Left renal pelvis (tissue), 4 donors: Measurements from ENCODE around the gene ATP8A1. TPM values are rescaled to one million over a fixed set of nuclear protein-coding genes. Genes with fewer than 3 reads are reported as not detected.
A peak's percentile ranks its signal among the peaks of the same experiment; 100 is the strongest.
"Not testable (repeated sequence)": the region's sequence is repeated elsewhere in the genome, so short reads cannot be mapped to it uniquely, and the experiment has no call there.

Source experiments
- DNase-seq, 4 donors: peaks; one replicate each; pipeline ENCODE4 v3.0.0-alpha.2; 2013; ENCODE audit warnings: low read depth in 4 of 4, low spot score in 3 of 4
- polyA plus RNA-seq, 4 donors: library from polyadenylated mRNA; unstranded; fragments of 120-200 nt; gene quantifications; one replicate each; pipeline ENCODE4 v1.2.1, GENCODE V29; 2013; ENCODE audit not compliant: insufficient read length in 4 of 4

Gene ATP8A1
- polyA plus RNA-seq, 4 donors = 13.6 to 32.4 (median 28.2) TPM

DNA sequence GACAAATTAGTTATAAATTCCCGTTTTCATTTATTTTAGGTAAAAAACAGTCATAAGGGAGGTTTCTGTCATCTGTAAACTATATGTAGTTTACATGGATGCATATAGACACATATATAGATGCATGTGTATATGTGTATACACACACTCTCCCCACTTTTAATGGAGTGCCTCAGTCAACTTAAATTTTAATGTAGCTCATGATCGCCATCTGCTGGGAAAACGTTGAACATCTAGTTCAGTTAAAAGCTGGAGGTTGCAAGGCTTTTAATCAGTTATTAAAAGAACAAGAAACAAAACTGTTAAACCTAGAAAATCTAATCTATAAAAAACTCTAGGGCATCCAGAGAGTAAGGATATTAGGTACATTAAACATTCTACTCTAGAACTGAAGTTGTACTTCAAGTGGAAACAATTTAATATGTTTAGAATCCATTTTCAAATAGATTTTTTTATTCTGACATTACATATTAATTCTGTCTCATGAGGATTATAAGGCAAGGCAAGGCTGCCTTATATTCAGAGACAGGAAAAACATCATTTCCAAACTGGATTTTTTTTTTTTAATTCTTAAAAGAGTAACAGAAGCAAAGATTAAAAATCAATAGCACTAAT lies 137.0 kb downstream of the ATP8A1 start:
- peak; percentile 40 to 54 (median 46) for DNase-seq

- no peak for DNase-seq
These were observed 141.6 kb downstream of the ATP8A1 start for GRCh38 chr4:42515156-42515884.

GRCh38 chr4:42513748-42514492 lies 143.0 kb downstream of the ATP8A1 start:
- DNase-seq = no peak

- no peak for DNase-seq
These were observed 144.7 kb downstream of the ATP8A1 start for GRCh38 chr4:42512226-42512625.

- DNase-seq = no peak
These were observed 146.7 kb downstream of the ATP8A1 start for GRCh38 chr4:42510225-42510624.

- DNase-seq = no peak
These were observed 155.1 kb downstream of the ATP8A1 start for GRCh38 chr4:42501624-42502401.

GRCh38 chr4:42498040-42498439 lies 158.9 kb downstream of the ATP8A1 start:
- DNase-seq = no peak

DNA sequence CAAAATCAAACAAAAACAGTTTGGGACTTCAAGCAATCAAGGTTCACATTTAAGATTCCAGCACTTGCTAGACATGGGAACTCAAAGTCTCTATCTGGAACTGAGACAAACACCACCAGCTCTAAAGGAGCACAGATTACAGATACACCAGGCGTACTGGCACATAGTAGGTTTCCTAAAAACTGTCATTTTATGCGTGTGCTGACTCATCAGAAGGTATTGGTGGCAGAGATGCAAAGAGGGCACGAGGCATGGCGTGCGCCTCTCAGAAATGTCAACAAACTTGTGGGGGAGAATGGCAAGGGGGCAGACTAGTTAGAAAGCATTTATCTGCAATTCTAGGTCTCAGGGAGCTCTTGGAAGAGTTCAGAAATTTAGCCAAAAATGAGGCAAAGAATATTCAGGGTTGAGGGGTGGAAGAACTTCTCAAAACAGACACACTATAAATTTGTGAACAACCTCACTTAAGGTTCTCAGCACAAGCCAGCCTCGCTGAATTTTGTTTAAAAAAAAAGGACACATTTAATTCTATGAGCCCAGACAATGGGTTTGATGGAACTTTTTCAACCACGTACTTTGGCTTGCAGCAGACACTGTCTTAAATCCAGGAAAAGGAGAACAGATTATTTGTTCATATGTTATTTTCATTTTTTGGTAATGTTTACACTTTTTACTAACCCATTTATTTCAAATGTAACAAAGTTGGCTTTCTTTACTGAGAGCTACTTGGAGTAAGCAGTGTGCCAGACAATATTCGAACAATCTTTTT lies 159.6 kb downstream of the ATP8A1 start:
- no peak for DNase-seq

GRCh38 chr4:42492962-42493361 lies 163.9 kb downstream of the ATP8A1 start:
- no peak for DNase-seq

- no peak for DNase-seq
These were observed 166.9 kb downstream of the ATP8A1 start for GRCh38 chr4:42490015-42490414.

- DNase-seq = no peak
These were observed 167.8 kb downstream of the ATP8A1 start for GRCh38 chr4:42489095-42489494.

DNA sequence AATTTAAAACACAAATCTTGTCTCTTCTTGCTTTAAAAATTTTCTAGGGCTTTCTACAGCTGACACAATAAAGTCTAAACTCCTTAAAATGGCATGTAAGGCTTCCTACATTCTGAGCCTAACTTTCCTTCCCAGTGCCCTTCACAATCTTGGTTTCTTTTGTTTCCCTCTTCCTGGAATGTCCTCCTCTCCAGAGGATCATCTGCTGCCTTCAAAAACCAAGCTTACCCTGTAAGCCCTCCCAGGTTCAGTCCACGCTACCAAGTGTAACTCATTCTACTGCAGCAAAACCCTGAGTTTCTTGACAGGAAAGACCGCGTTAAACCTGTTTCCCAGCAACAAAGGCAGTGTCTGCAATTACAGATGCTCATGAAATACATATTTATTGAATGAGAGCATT lies 168.4 kb downstream of the ATP8A1 start:
- no peak for DNase-seq

DNA sequence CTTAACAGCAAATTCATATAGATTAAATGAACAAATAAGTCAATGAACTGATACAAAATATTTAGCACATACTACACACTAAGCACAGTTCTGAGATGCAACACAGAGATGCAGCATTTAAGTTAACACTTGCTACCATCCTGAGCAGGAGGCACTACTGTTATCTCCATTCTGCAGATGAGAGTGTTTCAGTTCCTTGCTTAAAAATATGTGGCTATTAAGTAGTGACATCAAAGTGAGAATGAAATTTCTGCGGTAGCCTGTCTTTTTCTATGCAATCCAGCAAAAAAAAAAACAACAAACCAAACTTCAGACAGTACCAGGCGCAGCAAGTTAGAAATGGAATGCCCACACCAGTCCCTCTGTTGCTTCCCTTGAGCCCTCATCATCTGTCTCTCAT lies 168.8 kb downstream of the ATP8A1 start:
- no peak for DNase-seq

DNA sequence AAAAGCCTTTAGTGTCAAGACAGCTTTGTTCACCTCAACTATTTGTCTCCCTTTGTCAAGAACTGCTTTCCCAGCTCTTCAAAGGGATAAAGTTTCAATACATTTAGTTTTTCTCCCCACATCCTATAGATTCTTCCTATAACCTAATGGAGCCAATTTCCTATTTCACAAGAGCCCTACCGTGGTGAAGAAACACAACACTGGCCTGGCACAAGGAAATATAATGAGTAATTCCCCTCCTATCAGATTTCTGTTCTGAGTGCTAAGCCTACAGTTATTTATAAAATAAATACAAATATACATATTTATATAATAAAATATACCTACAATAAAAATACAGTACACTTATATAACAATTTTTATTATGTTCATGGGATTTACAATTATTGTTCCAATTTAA lies 169.7 kb downstream of the ATP8A1 start:
- DNase-seq = no peak

DNA sequence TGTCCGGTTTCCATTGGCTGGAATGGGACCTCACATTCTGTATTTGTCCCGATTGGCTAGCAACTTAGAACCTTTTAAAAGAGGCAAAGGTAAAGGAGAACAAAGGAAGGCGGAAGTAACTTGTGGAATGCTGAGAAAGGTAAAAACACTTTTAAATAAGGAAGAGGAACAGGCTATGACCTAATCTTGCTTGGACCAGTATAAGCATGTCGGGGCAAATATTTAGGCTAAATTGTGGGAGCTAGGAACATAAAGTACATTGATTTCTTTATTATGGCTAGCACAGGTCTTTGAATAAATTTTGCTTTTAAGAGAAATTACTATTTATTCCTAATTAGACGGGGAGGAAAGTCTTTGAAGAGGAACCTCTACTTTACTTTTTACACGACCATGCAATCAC lies 170.7 kb downstream of the ATP8A1 start:
- not testable (repeated sequence) for DNase-seq

DNA sequence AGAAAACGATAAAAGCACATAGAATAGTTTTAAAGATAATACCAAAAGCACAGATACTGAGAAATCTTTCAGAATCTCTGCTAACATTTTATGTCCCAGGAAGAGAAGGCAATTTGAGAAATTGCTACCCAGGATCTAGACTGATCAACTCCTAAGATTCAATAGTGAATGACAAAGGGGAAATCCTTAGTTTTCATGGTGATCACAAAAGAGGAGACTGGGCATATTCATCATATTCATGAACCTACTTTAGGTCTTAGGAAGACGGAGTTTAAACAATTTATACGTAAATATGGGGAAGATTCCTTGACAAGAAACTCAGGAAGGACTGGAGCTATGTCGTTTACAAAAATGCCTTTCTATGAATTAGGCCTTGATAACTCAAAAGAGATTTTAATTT lies 172.3 kb downstream of the ATP8A1 start:
- DNase-seq = no peak

GRCh38 chr4:42483426-42484379 lies 173.2 kb downstream of the ATP8A1 start:
- DNase-seq = no peak

DNA sequence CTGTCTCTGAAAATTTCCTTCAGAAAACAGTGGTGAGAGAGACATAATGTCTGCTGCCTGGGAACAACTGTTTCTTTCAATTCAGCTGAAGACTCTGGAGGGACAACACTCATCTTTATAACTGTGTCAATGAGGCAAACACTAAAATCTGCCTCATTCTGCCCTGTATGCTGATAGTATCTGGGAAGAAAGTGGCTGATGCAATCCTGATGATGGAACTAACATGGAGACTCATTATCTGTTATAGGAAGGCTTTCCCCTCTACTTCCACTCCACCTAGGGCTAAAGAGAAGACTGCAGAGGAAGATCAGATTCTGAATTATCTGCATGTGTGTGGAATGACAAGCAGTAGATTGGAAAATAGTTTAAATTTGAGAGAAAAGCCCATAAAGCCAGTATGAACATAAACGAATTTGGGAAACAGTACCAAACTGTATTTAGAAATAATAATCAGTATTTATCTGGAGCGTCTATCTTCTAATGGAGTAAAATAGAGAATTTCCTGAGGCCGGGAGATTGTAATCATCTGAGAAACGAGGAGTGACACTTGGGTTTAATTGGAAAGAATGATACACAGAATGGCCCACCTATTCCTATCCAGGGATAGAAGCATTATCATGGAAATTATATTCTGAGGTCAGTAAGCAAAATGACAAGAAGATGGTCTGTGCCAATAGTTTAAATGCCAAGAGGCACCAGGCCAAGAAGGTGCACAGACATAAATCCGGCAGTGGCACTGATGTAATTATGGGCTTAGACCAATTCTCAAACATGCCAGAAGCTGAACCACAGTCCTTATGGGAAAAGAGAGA lies 174.2 kb downstream of the ATP8A1 start:
- DNase-seq = no peak
